Fibroblast of lung (primary cell): ENCODE measurements around the gene PHF24. TPM values are rescaled to one million over a fixed set of nuclear protein-coding genes. Genes with fewer than 3 reads are reported as not detected.

Experiments
- DNase-seq, 2 donors: peaks; one replicate each; pipeline versions ENCODE4 v3.0.0 to v3.0.0-alpha.2; 2010; ENCODE audit warnings: low read depth in 2 of 2
- H2AFZ ChIP-seq: 2 replicates; pipeline ENCODE4 v1.5.1; 2012; ENCODE audit warnings: low read length, control low read depth, inconsistent platforms
- H3K27ac ChIP-seq: 2 replicates; pipeline ENCODE4 v1.5.1; 2011; ENCODE audit warnings: low read length, control low read depth; ENCODE audit not compliant: insufficient read depth
- H3K27me3 ChIP-seq: 2 replicates; pipeline ENCODE4 v1.5.1; 2011; ENCODE audit warnings: mild to moderate bottlenecking, low read length; ENCODE audit not compliant: control insufficient read depth, insufficient read depth
- H3K36me3 ChIP-seq: 2 replicates; pipeline ENCODE4 v1.5.1; 2011; ENCODE audit warnings: low read length; ENCODE audit not compliant: control insufficient read depth, insufficient read depth
- H3K4me1 ChIP-seq: 2 replicates; pipeline ENCODE4 v1.5.1; 2011; ENCODE audit warnings: low read length; ENCODE audit not compliant: control insufficient read depth, insufficient read depth; ENCODE audit errors: extremely low read depth
- H3K4me2 ChIP-seq: 2 replicates; pipeline ENCODE4 v1.5.1; 2011; ENCODE audit warnings: low read length, control low read depth; ENCODE audit not compliant: insufficient read depth; ENCODE audit errors: extremely low read depth
- H3K4me3 ChIP-seq, 4 experiments: fragments of 200-600 bp in 1 of 4; sonication (generic) in 1 of 4; replicated peaks in 1 of 4; 2 replicates each; pipeline ENCODE4 v1.5.1; 2011 to 2016; ENCODE audit warnings: low read length in 4 of 4, low read depth in 3 of 4, mild to moderate bottlenecking in 3 of 4, control low read depth in 2 of 4, inconsistent platforms in 1 of 4, mixed read lengths in 1 of 4; ENCODE audit not compliant: insufficient read depth in 1 of 4; ENCODE audit errors: control extremely low read depth in 1 of 4
- H3K79me2 ChIP-seq: 2 replicates; pipeline ENCODE4 v1.5.1; 2012; ENCODE audit warnings: mild to moderate bottlenecking, low read length, inconsistent platforms; ENCODE audit not compliant: control insufficient read depth, insufficient read depth
- H3K9ac ChIP-seq: 2 replicates; pipeline ENCODE4 v1.5.1; 2011; ENCODE audit warnings: mild to moderate bottlenecking, low read length, control low read depth; ENCODE audit not compliant: insufficient read depth
- H3K9me3 ChIP-seq: 2 replicates; pipeline ENCODE4 v1.5.1; 2012; ENCODE audit warnings: low read depth, low read length; ENCODE audit not compliant: control insufficient read depth, insufficient read depth
- H4K20me1 ChIP-seq: 2 replicates; pipeline ENCODE4 v1.5.1; 2011; ENCODE audit warnings: low read length; ENCODE audit not compliant: control insufficient read depth, insufficient read depth; ENCODE audit errors: extremely low read depth
- CTCF ChIP-seq, 2 donors: IDR thresholded peaks in 1 of 2; conservative IDR thresholded peaks in 1 of 2; 1 replicate in 1 of 2; 2 replicates in 1 of 2; pipeline ENCODE4 v1.5.1; 2011 to 2012; ENCODE audit warnings: low read length in 2 of 2, control low read depth in 1 of 2, inconsistent platforms in 1 of 2, low read depth in 1 of 2, mild to moderate bottlenecking in 1 of 2
- EZH2 ChIP-seq: IDR thresholded peaks from 2 replicates; pipeline ENCODE4 v1.5.1; 2012; ENCODE audit warnings: low read length, control low read depth, mild to moderate bottlenecking; ENCODE audit errors: missing control alignments
- polyA plus RNA-seq, 2 donors: library from polyadenylated mRNA; depleted of rRNA in 1 of 2; stranded (reverse) in 1 of 2; unstranded in 1 of 2; fragments of >200 nt; gene quantifications; 2 replicates each; pipeline ENCODE4 v1.2.1, GENCODE V29; 2011 to 2012; ENCODE audit warnings: missing spikeins in 1 of 2
- total RNA-seq: library from RNA; depleted of rRNA; stranded (reverse); fragments of >200 nt; gene quantifications from 2 replicates; pipeline ENCODE4 v1.2.1, GENCODE V29; 2014

Gene PHF24
- total and polyA plus RNA-seq, 2 donors (not counting 1 experiment from before 2014, with no cell fraction given) = 0.17 TPM; not detected in 1

GRCh38 chr9:34971146-34971811 lies 13.2 kb downstream of the PHF24 start:
- Histone ChIP-seq H3K4me1 (no peaks in the 10 kb centered on the region), H3K27ac (no peak overlapping the region), H2AFZ (no peak overlapping the region), H3K4me3 (no peak overlapping the region), H3K4me2 (no peak overlapping the region), H3K9ac (no peak overlapping the region), H3K27me3 (peaks cover 13% of the 10 kb centered on the region), H3K79me2 (no peaks in the 10 kb centered on the region), H3K9me3 (no peaks in the 10 kb centered on the region), H3K36me3 (no peaks in the 10 kb centered on the region), H4K20me1 (no peaks in the 10 kb centered on the region)
- DNase-seq = no peak
- no peak for TF ChIP-seq EZH2
- TF ChIP-seq CTCF (conservative IDR thresholded peaks at IDR 0.05 in 1 of 2, IDR thresholded peaks at IDR 0.05 in 1 of 2; ENCODE audit: low read depth in 1 of 2, low read length in 2 of 2) = no peak

GRCh38 chr9:34974664-34975063 lies 16.6 kb downstream of the PHF24 start:
- Histone ChIP-seq H3K79me2 (no peaks in the 10 kb centered on the region), H3K27me3 (peaks cover 11% of the 10 kb centered on the region), H3K9ac (no peak overlapping the region), H3K4me1 (no peaks in the 10 kb centered on the region), H3K4me3 (no peak overlapping the region), H2AFZ (no peak overlapping the region), H3K4me2 (no peak overlapping the region), H3K27ac (no peak overlapping the region), H3K9me3 (no peaks in the 10 kb centered on the region), H3K36me3 (no peaks in the 10 kb centered on the region), H4K20me1 (no peaks in the 10 kb centered on the region)
- no peak for DNase-seq
- TF ChIP-seq EZH2 (no peak), CTCF (conservative IDR thresholded peaks at IDR 0.05 in 1 of 2, IDR thresholded peaks at IDR 0.05 in 1 of 2; ENCODE audit: low read depth in 1 of 2, low read length in 2 of 2) (no peak)

GRCh38 chr9:34976441-34976840 lies 18.4 kb downstream of the PHF24 start:
- Histone ChIP-seq H3K4me1 (no peaks in the 10 kb centered on the region), H3K4me2 (no peak overlapping the region), H4K20me1 (no peaks in the 10 kb centered on the region), H3K4me3 (no peak overlapping the region), H3K27ac (no peak overlapping the region), H3K27me3 (peaks cover 12% of the 10 kb centered on the region), H3K9ac (no peak overlapping the region), H3K79me2 (no peaks in the 10 kb centered on the region), H2AFZ (no peak overlapping the region), H3K36me3 (no peaks in the 10 kb centered on the region), H3K9me3 (no peaks in the 10 kb centered on the region)
- DNase-seq = no peak
- TF ChIP-seq EZH2 (no peak), CTCF (conservative IDR thresholded peaks at IDR 0.05 in 1 of 2, IDR thresholded peaks at IDR 0.05 in 1 of 2; ENCODE audit: low read depth in 1 of 2, low read length in 2 of 2) (no peak)
